Neural progenitor cell (in vitro differentiated cells): ENCODE data around the gene LIMK2. TPM values are rescaled to one million over a fixed set of nuclear protein-coding genes. Genes with fewer than 3 reads are reported as not detected.

Experiments
- DNase-seq: peaks from one replicate; pipeline ENCODE4 v3.0.0-alpha.2; 2016; ENCODE audit warnings: low spot score
- H2AFZ ChIP-seq: fragments of 200-600 bp; sonication (generic); replicated peaks from 2 replicates; pipeline ENCODE4 v1.6.1; 2016; ENCODE audit warnings: antibody characterized with exemption
- H3F3A ChIP-seq: fragments of 200-600 bp; sonication (generic); 2 replicates; pipeline ENCODE4 v1.6.1; 2016; ENCODE audit warnings: antibody characterized with exemption, low read depth
- H3K27ac ChIP-seq: fragments of 200-600 bp; sonication (generic); 2 replicates; pipeline ENCODE4 v1.5.1; 2016; ENCODE audit warnings: mild to moderate bottlenecking
- H3K27me3 ChIP-seq: fragments of 200-600 bp; sonication (generic); 2 replicates; pipeline ENCODE4 v1.6.1; 2016; ENCODE audit warnings: mild to moderate bottlenecking, moderate library complexity
- H3K36me3 ChIP-seq: fragments of 200-600 bp; sonication (generic); 2 replicates; pipeline ENCODE4 v1.5.1; 2016
- H3K4me1 ChIP-seq: fragments of 200-600 bp; sonication (generic); 2 replicates; pipeline ENCODE4 v1.6.1; 2016; ENCODE audit warnings: mixed run types
- H3K4me2 ChIP-seq: fragments of 200-600 bp; sonication (generic); 2 replicates; pipeline ENCODE4 v1.6.1; 2016
- H3K4me3 ChIP-seq: fragments of 200-600 bp; sonication (generic); 2 replicates; pipeline ENCODE4 v1.5.1; 2016
- H3K79me2 ChIP-seq: fragments of 200-600 bp; sonication (generic); 2 replicates; pipeline ENCODE4 v1.6.1; 2016; ENCODE audit warnings: low read depth
- H3K9ac ChIP-seq: fragments of 200-600 bp; sonication (generic); 2 replicates; pipeline ENCODE4 v1.6.1; 2016
- H3K9me3 ChIP-seq: fragments of 200-600 bp; sonication (generic); 2 replicates; pipeline ENCODE4 v1.5.1; 2016; ENCODE audit warnings: low read depth
- H4K20me1 ChIP-seq: fragments of 200-600 bp; sonication (generic); 2 replicates; pipeline ENCODE4 v1.6.1; 2016; ENCODE audit warnings: low read depth
- H3K27ac Mint-ChIP-seq: 3 replicates; pipeline ENCODE4 v1.8.0; 2021; ENCODE audit warnings: mixed read lengths
- H3K27me3 Mint-ChIP-seq: 2 replicates; pipeline ENCODE4 v1.8.0; 2022; ENCODE audit warnings: low read depth, mild to moderate bottlenecking, inconsistent platforms, moderate library complexity, mixed read lengths; ENCODE audit not compliant: insufficient read depth
- H3K36me3 Mint-ChIP-seq: 3 replicates; pipeline ENCODE4 v1.8.0; 2021; ENCODE audit warnings: mixed read lengths
- H3K4me1 Mint-ChIP-seq: 3 replicates; pipeline ENCODE4 v1.8.0; 2021; ENCODE audit warnings: mixed read lengths
- H3K4me3 Mint-ChIP-seq: 3 replicates; pipeline ENCODE4 v1.8.0; 2021; ENCODE audit warnings: mild to moderate bottlenecking, moderate library complexity, mixed read lengths
- H3K9me3 Mint-ChIP-seq: 3 replicates; pipeline ENCODE4 v1.8.0; 2020; ENCODE audit warnings: mixed read lengths
- EZH2 ChIP-seq: fragments of 200-600 bp; sonication (generic); IDR thresholded peaks from 2 replicates; pipeline ENCODE4 v1.6.1; 2017; ENCODE audit warnings: antibody characterized with exemption, mild to moderate bottlenecking, moderate library complexity
- EZH2phosphoT487 ChIP-seq: fragments of 200-600 bp; sonication (generic); IDR thresholded peaks from 2 replicates; pipeline ENCODE4 v1.6.1; 2017; ENCODE audit warnings: antibody characterized with exemption
- total RNA-seq: library from RNA; depleted of rRNA; stranded (reverse); fragments of >200 nt; gene quantifications from 2 replicates; pipeline ENCODE4 v1.2.3, GENCODE V29; 2015; ENCODE audit warnings: low replicate concordance
- TF ChIP-seq, protein P1 (sequence below): fragments of 200-600 bp; sonication (generic); IDR thresholded peaks from 2 replicates; pipeline ENCODE4 v1.5.1; 2017; ENCODE audit warnings: antibody characterized with exemption, mild to moderate bottlenecking

Gene LIMK2
- total RNA-seq, 1 donor from 2014 or later, result 28.1 TPM

DNA sequence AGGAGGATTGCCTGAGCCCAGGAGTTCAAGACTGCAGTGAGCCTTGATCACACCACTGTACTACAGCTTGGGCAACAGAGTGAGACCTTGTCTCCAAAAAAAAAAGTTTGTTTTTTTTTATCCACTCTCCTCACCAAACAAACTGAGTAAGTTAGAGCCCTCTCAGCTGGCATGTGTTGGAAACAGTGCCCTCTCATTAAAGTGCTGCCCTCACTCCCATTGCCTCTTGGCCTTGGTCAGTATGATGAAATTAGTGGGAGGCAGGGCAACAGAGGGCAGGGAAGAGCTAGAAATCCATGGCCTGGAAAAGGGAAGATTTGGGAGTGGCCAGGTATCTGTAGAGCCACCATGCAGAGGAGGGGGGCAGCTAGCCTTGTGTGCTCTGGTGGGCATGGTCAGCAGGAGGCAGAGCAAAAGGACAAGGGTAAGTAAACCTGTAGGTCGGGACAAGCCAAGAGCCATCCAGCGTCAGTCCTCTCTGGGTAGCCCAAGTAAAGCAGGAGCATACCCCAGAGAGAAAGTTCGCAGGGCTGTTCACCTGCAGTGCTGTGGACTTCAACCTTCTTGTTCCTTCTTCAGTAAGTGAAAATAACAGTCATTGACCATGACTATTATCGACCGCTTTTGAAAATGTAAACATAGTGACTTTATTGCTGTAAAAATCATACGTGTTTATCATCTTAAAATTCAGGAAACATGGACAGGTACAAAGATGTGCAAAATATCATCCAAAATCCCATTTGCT, 52.0 kb downstream of the LIMK2 start:
- Mint-ChIP-seq H3K27ac (no peak overlapping the region), H3K9me3 (no peaks in the 10 kb centered on the region), H3K4me1 (peaks cover 4% of the 10 kb centered on the region), H3K36me3 (peaks cover 14% of the 10 kb centered on the region), H3K27me3 (peaks cover 3% of the 10 kb centered on the region), H3K4me3 (no peak overlapping the region)
- no peak overlapping the region for H3K9ac ChIP-seq
- no peaks in the 10 kb centered on the region for H3K9me3 ChIP-seq
- H3F3A ChIP-seq, result no peaks in the 10 kb centered on the region
- no peaks in the 10 kb centered on the region for H3K36me3 ChIP-seq
- H2AFZ ChIP-seq, result no peak overlapping the region
- H3K4me3 ChIP-seq, result no peak overlapping the region
- no peaks in the 10 kb centered on the region for H3K4me1 ChIP-seq
- H3K27me3 ChIP-seq, result no peaks in the 10 kb centered on the region
- no peak for DNase-seq
- H4K20me1 ChIP-seq, result no peaks in the 10 kb centered on the region
- no peak overlapping the region for H3K4me2 ChIP-seq
- TF ChIP-seq EZH2 (no peak), EZH2phosphoT487 (no peak)
- TF ChIP-seq, protein P1, sequence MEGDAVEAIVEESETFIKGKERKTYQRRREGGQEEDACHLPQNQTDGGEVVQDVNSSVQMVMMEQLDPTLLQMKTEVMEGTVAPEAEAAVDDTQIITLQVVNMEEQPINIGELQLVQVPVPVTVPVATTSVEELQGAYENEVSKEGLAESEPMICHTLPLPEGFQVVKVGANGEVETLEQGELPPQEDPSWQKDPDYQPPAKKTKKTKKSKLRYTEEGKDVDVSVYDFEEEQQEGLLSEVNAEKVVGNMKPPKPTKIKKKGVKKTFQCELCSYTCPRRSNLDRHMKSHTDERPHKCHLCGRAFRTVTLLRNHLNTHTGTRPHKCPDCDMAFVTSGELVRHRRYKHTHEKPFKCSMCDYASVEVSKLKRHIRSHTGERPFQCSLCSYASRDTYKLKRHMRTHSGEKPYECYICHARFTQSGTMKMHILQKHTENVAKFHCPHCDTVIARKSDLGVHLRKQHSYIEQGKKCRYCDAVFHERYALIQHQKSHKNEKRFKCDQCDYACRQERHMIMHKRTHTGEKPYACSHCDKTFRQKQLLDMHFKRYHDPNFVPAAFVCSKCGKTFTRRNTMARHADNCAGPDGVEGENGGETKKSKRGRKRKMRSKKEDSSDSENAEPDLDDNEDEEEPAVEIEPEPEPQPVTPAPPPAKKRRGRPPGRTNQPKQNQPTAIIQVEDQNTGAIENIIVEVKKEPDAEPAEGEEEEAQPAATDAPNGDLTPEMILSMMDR, result no peak
- H3K27ac ChIP-seq, result no peak overlapping the region
- no peaks in the 10 kb centered on the region for H3K79me2 ChIP-seq

- DNase-seq, result no peak
- H3K4me3 ChIP-seq, result no peak overlapping the region
Observed at GRCh38 chr22:31268281-31268680, 56.2 kb downstream of the LIMK2 start.

DNA sequence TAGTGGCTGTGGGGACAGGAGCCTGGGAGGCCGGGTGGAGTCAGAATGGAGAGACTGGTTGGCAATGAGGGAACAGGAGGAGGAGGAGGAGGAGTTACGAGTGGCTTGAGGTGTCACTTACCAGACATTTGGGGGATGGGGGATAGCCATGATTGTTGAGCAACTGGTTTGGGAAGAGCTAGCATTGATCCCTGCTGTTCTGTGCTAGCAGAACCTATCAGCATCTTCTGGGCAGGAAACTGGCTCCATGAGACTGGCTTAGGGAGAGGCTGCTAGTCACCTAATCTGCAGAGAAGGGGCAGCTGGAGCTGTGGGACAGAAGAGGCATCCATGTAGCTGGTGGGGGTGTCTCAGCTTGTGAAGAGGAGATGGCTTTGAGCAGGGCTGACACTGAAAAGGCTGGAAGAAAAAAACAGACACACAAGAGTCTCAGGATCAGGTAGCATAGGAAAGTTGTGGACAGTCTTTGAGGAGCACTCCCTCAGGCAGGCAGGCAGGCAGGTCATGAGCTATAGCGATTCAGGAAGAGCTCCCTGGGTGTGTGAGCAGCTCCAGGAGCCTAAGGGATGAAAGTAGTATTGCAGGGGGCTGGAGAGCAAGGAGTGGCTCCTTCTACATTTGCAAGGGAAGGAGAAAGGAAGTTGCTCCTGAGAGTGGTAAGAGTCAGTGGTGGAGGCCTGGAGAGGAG, 57.9 kb downstream of the LIMK2 start:
- Histone ChIP-seq H3K9ac (no peak overlapping the region), H3K4me2 (no peak overlapping the region), H2AFZ (no peak overlapping the region), H3K9me3 (no peaks in the 10 kb centered on the region), H3F3A (peaks cover 9% of the 10 kb centered on the region), H3K36me3 (no peaks in the 10 kb centered on the region), H3K4me1 (peaks cover 2% of the 10 kb centered on the region), H3K27ac (peak overlapping the region; percentile 3), H4K20me1 (no peaks in the 10 kb centered on the region), H3K27me3 (no peaks in the 10 kb centered on the region), H3K4me3 (no peak overlapping the region), H3K79me2 (no peaks in the 10 kb centered on the region)
- Mint-ChIP-seq H3K4me1 (peaks cover 6% of the 10 kb centered on the region), H3K4me3 (no peak overlapping the region), H3K36me3 (peaks cover 7% of the 10 kb centered on the region), H3K27me3 (peaks cover 6% of the 10 kb centered on the region), H3K9me3 (no peaks in the 10 kb centered on the region), H3K27ac (no peak overlapping the region)
- TF ChIP-seq, protein P1, result no peak
- no peak for TF ChIP-seq EZH2
- no peak for TF ChIP-seq EZH2phosphoT487
- no peak for DNase-seq

More at GRCh38 chr22:31268281-31268680, 56.2 kb downstream of the LIMK2 start:
- Histone ChIP-seq H3K36me3 (no peaks in the 10 kb centered on the region), H3K27me3 (no peaks in the 10 kb centered on the region), H3K79me2 (no peaks in the 10 kb centered on the region), H3K27ac (no peak overlapping the region), H3K4me2 (no peak overlapping the region), H4K20me1 (no peaks in the 10 kb centered on the region), H3K9me3 (no peaks in the 10 kb centered on the region), H3K4me1 (peaks cover 2% of the 10 kb centered on the region), H3K9ac (no peak overlapping the region), H2AFZ (no peak overlapping the region), H3F3A (peaks cover 9% of the 10 kb centered on the region)
- Mint-ChIP-seq H3K27me3 (peaks cover 3% of the 10 kb centered on the region), H3K9me3 (no peaks in the 10 kb centered on the region), H3K4me3 (no peak overlapping the region), H3K4me1 (peaks cover 6% of the 10 kb centered on the region), H3K27ac (no peak overlapping the region), H3K36me3 (peaks cover 7% of the 10 kb centered on the region)
- TF ChIP-seq, protein P1, result no peak
- TF ChIP-seq EZH2 (no peak), EZH2phosphoT487 (no peak)
